Measurements from ENCODE around the gene UBE2O. TPM values are rescaled to one million over a fixed set of nuclear protein-coding genes. Genes with fewer than 3 reads are reported as not detected.

UBE2O gene
- total RNA-seq, 1 experiment from 2014 or later, result 18.9 TPM

DNA sequence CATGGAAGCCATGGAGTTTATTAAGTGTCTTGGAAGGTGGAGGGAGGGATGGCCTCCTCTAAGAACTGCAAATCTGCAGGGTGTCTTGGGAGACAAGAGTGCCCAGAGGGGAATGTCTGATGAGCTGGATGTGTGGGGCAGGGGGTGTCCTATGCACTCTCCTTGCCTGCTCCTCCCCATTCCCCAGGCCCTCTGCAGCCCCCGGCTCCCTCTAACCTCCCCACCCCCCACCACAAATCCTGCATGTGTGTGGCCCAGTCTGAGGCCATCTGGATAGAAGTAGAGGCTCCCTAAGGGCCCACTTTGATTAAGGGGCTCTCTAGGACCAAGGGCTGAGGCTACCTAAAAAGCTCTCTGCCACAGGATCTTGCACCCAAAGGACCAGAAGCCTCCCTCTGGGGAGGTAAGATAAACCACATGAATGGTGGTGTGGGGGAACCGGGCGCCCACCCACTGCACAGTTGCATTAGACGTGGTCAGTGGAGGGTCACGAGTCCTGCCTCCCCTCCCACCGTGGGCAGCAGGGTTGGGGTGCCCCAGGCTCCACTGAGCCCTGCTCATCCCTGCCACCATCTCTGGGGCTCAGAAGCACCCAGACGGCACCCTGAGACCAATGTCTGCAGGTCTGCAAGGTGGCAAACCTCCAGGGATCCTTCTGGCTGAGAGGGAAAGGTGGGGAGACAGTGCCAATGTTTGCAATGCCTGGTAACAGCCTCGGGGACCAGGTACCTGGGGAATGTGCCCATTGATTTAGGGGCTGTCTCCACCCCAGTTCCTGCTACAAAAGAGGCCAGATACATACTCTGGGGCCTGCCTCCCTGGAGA, 15.1 kb upstream of the UBE2O start:
- DNase-seq (ENCODE audit: low read depth), result no peak

GRCh38 chr17:76467366-76467765, 14.4 kb upstream of the UBE2O start, which contains the start of gene AANAT:
TSS of gene AANAT (plus strand) at chr17:76467603. CDS start at chr17:76468747, 1,144 bp downstream.
- DNase-seq (ENCODE audit: low read depth), result no peak

- DNase-seq (ENCODE audit: low read depth), result no peak
Measured at GRCh38 chr17:76466775-76467130, 13.8 kb upstream of the UBE2O start.

DNA sequence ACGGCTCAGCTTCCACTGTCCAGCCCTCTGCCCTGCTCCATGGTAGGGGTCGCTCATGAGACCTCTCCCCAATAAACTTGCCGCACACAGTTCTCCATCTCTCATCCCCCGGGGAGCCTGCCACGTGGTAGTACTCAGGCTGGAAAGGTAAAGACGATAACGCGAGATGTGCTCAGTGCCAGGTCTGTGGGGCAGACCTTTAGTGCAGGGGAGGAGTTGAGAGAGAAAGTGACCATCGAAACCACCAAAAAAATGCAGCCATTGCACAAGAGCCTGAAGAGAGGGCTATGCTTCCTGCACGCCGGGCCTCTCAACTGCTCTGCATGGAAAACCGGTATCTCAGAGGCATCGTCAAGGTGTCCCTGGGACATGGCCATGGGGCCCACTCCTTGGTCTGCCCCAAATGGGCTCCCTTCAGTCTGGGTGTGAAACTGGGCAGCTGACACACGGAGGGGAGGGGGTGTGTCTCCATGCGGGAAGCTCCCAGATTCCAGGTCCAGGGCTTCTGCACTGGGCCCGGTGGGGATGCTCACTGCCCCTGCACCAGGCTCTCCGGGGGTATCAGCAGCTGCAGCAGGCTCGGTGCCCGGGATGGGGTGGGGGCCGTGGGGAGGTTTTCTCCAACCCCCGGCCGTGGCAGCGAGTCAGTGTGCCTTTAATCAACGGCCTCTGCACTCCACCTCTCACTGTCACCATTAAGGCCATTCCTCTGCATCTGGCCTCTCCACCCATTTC, 9.8 kb upstream of the UBE2O start:
- no peak for DNase-seq (ENCODE audit: low read depth)

DNA sequence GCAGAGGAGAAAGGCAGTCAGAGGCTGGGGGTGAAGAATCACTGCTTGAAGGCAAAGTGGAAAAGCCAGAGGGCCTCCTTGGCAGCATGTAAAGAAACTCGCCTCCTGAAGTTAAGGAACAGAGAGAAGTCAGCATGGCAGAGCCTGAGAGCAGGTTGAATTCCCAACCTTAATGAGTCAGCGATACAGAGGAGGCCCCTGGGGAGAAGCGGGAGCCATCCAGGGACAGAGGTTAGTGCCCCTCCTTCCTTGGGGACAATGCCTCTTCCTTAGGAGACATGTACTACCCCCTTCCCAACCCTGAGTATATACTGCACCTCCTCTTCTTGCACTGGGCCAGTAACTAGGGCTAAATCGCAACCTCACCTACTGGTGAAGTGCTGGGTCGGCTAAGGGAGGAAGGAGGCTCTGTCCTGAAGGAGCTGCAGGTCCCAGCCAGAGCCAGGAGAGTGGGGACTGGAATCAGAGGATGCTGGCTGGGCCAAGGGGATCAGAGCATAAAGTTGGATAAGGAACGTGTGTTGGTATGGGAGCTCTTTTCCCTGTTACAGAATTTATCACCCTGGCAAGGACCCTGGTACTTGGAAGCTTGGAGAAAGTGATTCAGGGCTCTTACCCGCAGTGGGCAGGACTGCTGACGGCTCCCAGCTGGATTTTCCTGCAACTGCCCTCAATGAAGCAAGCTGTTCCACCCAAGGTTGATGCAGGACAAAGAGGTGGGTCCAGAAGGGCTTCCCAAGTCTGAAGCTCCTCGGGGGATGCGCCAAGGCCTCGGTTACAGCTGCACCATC, 9.0 kb upstream of the UBE2O start:
- no peak for DNase-seq (ENCODE audit: low read depth)

DNA sequence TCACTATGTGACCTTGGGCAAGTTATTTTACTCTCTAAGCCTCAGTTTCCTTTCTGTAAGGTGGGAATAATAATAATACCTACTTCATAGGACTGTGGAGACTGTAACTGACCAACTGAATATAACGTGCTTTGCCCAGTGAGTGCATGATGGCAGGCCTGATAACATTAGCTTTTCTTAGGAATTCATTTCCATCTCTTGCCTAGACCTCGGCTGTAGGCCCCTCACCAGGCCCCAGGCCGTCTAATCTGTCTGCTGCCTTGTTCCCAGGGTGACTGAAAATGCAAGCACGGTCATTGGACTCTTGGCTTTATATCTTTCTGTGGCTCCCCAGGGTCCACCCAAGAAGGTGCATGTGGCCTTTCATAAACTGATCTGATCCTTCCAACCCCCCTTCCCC, 6.7 kb upstream of the UBE2O start:
- DNase-seq (ENCODE audit: low read depth), result no peak

- peak; percentile 53 for DNase-seq (ENCODE audit: low read depth)
Measured at GRCh38 chr17:76458580-76459490, 5.9 kb upstream of the UBE2O start.

- DNase-seq (ENCODE audit: low read depth), result no peak
Measured at GRCh38 chr17:76453431-76453743, 435 bp upstream of the UBE2O start.

DNA sequence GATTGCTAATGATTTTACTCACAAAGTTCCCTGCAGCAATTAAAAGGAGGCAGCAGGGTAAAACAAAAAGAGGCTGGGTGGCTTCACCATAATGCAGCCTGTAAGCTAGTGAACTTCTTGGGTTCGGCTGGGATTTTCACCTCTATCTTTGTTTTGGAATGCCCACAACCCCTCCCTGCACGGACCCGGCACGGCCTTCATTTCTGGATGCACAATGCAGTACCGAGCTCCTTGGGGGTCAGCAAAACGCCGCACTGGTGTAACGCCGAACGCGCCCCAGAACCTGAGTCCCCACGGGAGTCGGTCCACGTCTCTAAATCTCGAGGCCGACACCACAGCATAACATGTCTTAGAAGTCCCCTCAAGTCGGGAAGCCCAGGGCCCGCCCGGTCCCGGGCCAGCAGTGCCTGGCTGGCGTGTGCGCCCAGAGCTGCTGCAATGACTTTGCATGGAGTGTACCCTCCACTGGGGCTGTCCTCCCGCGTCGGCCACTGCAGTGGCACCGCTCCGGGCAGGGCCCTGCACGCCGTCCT, 759 bp downstream of the UBE2O start:
- DNase-seq (ENCODE audit: low read depth), result no peak

GRCh38 chr17:76451506-76451905, 1.4 kb downstream of the UBE2O start:
- DNase-seq (ENCODE audit: low read depth), result no peak

DNA sequence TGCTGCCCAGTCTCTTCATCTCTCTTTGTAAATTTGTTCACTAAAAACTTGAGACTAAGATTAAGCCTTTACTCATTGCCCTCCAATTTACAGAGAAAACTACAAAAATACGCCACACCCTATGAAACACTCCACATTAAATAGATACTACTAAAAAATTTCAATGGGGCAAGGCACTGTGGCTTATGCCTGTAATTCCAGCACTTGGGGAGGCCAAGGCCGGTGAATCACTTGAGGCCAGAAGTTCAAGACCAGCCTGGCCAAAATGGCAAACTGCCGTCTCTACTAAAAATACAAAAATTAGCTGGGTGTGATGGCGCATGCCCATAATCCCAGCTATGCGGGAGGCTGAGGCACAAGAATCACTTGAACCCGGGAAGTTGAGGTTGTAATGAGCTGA, 3.8 kb downstream of the UBE2O start:
- no peak for DNase-seq (ENCODE audit: low read depth)

DNA sequence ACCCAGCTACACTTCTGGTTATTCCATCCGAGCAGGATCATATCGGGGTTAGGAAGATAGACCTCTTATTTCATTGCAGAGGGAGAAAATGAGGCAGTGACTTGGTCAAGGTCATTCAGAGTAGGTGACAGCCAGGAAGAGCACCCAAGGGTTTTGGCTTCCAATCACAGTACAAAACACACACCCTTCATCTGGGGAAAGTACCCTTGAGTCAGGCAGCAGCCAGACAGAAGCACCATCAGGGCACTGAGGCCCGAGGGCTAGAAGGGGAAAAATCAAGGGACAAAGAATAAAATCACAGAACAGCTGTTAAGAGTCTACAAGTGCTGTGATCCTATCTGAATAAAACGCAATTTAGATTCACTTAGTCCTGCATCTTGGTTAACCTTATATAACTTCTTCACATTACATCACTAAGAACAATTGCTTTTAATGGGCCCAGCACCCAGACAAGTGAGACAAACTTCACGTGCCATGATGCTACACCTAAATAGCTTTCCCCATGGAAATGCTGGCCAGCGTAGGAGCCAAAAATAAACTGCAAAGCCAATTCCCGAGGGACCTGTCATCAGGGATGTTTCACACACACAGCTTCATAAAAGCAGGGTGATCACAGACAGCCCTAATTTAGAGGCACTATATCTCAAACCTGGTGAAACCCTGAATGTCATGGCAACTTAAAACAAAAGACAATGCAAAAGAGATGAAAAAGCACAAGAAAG, 4.9 kb downstream of the UBE2O start:
- DNase-seq (ENCODE audit: low read depth), result no peak

DNA sequence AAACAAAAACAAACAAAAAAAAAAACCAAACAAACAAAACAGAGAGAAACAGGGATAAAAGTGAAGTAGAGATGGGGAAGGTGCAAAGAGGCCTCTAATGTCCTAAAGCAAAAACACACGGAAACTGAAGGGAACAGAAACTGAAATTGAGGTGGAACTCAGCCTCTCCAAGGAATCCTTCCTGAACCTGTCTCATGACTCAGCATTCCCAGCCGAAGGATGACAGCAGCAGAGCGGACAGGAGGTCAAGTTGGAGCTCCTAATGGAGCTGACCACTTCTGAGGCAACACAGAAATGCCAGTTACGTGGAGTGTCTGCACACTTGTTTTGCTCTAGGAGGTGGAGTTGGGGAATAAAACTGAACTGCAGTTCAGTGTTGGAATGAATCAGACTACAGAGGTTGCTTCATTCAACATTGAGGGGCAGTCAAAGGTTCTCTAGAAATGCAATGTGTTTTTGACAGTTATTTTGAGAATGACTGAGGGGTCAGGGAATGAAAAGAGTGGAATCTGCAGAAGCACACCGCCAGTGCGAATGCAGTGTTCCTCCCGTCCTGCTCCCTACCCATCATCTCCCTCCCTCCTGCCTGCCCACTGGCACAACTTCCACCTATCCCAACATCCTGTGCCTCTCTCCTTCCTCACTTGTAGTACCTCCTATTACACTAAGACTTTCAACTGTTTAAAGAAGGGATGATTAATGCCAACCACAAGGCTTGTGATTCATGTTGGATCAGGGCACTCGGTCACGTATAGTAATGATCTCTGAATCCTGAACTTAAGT, 6.3 kb downstream of the UBE2O start:
- DNase-seq (ENCODE audit: low read depth), result peak; percentile 95

- no peak for DNase-seq (ENCODE audit: low read depth)
Measured at GRCh38 chr17:76445697-76446448, 7.1 kb downstream of the UBE2O start.

GRCh38 chr17:76444518-76445311, 8.2 kb downstream of the UBE2O start:
- peak; percentile 45 for DNase-seq (ENCODE audit: low read depth)

- DNase-seq (ENCODE audit: low read depth), result no peak
Measured at GRCh38 chr17:76442341-76443338, 10.3 kb downstream of the UBE2O start.

Measured in HT1080 (cell line).